ENCODE results near the gene COL13A1.

The COL13A1 gene

GRCh38 chr10:69910561-69910960 is 108.9 kb downstream of the COL13A1 start:
- TF ChIP-seq CTCF (conservative IDR thresholded peaks at IDR 0.05; ENCODE audit: low read depth), result no peak
- POLR2A ChIA-PET (ENCODE audit: low non-redundant PET), result no interaction called here

GRCh38 chr10:69911613-69912528 is 110.2 kb downstream of the COL13A1 start:
- DNase-seq (ENCODE audit: low spot score), result no peak
- TF ChIP-seq CTCF (conservative IDR thresholded peaks at IDR 0.05; ENCODE audit: low read depth), result no peak
- H3K27ac ChIP-seq, result no peak overlapping the region
- ChIA-PET POLR2A (ENCODE audit: low non-redundant PET) (no interaction called here), CTCF (interaction anchor here (0.7 to 3.1 kb wide), 7 partner anchors 10 to 273 kb away, joined by 3 to 12 read pairs (median 4); no protein-coding TSS in a partner anchor)

More at GRCh38 chr10:69910561-69910960, 108.9 kb downstream of the COL13A1 start:
- CTCF ChIA-PET, result interaction anchor here (0.8 to 3.1 kb wide), 4 partner anchors 9 to 266 kb away, joined by 3 to 12 read pairs (median 4); no protein-coding TSS in a partner anchor
- no peak for DNase-seq (ENCODE audit: low spot score)
- H3K27ac ChIP-seq, result no peak overlapping the region

GRCh38 chr10:69912589-69912988 is 110.9 kb downstream of the COL13A1 start:
- TF ChIP-seq CTCF (conservative IDR thresholded peaks at IDR 0.05; ENCODE audit: low read depth), result no peak
- H3K27ac ChIP-seq, result no peak overlapping the region
- POLR2A ChIA-PET (ENCODE audit: low non-redundant PET), result no interaction called here
- CTCF ChIA-PET, result interaction anchor here (0.6 to 3.1 kb wide), 4 partner anchors 11 to 274 kb away, joined by 3 to 12 read pairs (median 5); no protein-coding TSS in a partner anchor
- DNase-seq (ENCODE audit: low spot score), result no peak

GRCh38 chr10:69913606-69914382 is 112.1 kb downstream of the COL13A1 start:
- TF ChIP-seq CTCF (conservative IDR thresholded peaks at IDR 0.05; ENCODE audit: low read depth), result no peak

GRCh38 chr10:69914398-69915214 is 112.9 kb downstream of the COL13A1 start:
- peak; percentile 79 for DNase-seq (ENCODE audit: low spot score)
- peak; percentile 92 for TF ChIP-seq CTCF (conservative IDR thresholded peaks at IDR 0.05; ENCODE audit: low read depth)
- ChIA-PET CTCF (interaction anchor here (0.6 to 3.5 kb wide), 56 partner anchors 10 to 1886 kb away, joined by 3 to 31 read pairs (median 5); partner anchors contain the start of gene COL13A1), POLR2A (ENCODE audit: low non-redundant PET) (no interaction called here)
- H3K27ac ChIP-seq, result no peak overlapping the region

More at GRCh38 chr10:69913606-69914382, 112.1 kb downstream of the COL13A1 start:
- H3K27ac ChIP-seq, result no peak overlapping the region
- ChIA-PET POLR2A (ENCODE audit: low non-redundant PET) (no interaction called here), CTCF (interaction anchor here (0.6 to 3.5 kb wide), 46 partner anchors 9 to 1339 kb away, joined by 3 to 31 read pairs (median 5); partner anchors contain the start of gene COL13A1)
- no peak for DNase-seq (ENCODE audit: low spot score)
